ENCODE results near the gene PPIL6. TPM values are rescaled to one million over a fixed set of nuclear protein-coding genes. Genes with fewer than 3 reads are reported as not detected.

PPIL6 gene
- total RNA-seq, 1 donor from 2014 or later, result 2.2 TPM

DNA sequence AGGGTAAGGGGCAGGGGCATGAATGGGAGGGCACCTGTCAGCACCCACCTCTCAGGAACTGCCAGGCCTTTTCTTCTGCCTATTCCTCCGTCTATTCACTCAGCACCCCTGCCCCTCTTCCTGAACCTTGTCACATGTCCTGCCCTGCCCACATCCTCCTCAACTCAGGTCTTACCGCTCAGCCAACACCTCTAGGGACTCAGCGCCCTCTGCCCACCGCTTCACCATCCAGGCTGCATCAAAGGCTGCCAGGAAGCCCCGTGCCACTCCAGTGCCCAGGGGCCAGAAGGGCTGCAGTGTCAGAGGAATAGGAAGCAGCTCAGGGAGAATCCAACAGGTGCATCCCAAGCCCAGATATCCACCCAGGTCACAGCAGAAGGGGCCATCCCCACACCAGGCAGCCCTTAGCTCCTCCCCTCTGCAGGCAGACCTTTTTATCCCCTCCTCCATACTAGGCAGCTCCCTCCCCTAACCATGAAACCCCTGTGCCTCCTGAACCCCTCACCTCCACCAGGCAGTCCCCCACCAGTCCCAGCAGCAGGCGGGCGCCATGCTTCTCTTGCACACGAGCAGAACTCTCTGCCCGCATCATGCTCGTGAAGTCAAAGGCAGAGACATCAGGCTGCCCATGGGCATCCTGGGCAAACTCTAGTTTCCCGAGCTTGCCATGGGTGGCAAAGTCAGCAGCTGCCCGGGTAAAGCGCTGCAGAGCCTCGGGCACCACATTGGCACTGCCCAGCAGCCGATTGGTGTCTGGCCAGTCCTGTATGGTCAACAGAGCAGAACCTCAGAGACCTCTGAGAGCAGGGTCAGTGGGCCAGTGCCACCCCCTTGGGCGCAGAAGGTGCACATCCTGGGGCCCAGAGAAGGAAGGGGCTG, 9.6 kb upstream of the PPIL6 start:
- TF ChIP-seq CTCF (conservative IDR thresholded peaks at IDR 0.05), result no peak
- H3K4me3 Mint-ChIP-seq, result peak overlapping the region; percentile 15
- DNase-seq (ENCODE audit: low read depth, low spot score), result no peak
- peaks cover 12% of the 10 kb centered on the region for H3K4me1 Mint-ChIP-seq
- no peaks in the 10 kb centered on the region for H3K9me3 Mint-ChIP-seq
- H3K27me3 Mint-ChIP-seq (ENCODE audit: low read depth), result no peaks in the 10 kb centered on the region
- H3K36me3 Mint-ChIP-seq (ENCODE audit: low read depth), result peaks cover 5% of the 10 kb centered on the region
- no peak overlapping the region for H3K27ac Mint-ChIP-seq (ENCODE audit: unreplicated experiment)

GRCh38 chr6:109449064-109449794, 8.8 kb upstream of the PPIL6 start:
- H3K4me3 Mint-ChIP-seq, result peak overlapping the region; percentile 49
- no peaks in the 10 kb centered on the region for H3K9me3 Mint-ChIP-seq
- H3K4me1 Mint-ChIP-seq, result peaks cover 7% of the 10 kb centered on the region
- peaks cover 5% of the 10 kb centered on the region for H3K36me3 Mint-ChIP-seq (ENCODE audit: low read depth)
- H3K27ac Mint-ChIP-seq (ENCODE audit: unreplicated experiment), result no peak overlapping the region
- H3K27me3 Mint-ChIP-seq (ENCODE audit: low read depth), result no peaks in the 10 kb centered on the region
- no peak for DNase-seq (ENCODE audit: low read depth, low spot score)
- TF ChIP-seq CTCF (conservative IDR thresholded peaks at IDR 0.05), result no peak

DNA sequence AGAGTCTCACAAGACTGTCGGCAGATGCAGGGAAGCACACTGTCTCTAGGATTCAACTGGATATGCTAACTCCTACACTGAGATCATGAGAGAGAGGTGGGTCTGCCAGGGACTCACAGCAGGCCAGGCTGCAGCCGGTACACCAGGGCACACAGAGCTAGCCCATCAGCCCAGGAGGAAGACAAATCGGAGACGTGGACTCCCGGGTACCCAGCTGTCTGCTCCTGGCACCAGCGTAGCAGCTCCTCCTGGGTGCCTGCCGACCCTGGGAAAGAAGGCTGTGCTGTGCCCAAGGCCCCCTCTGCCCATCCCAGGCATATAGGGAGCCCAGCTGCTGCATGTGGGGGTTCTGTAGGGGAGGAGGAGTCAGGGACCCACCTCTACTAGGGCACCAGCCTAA, 8.2 kb upstream of the PPIL6 start:
- Mint-ChIP-seq H3K4me3 (peak overlapping the region; percentile 49), H3K36me3 (ENCODE audit: low read depth) (peaks cover 5% of the 10 kb centered on the region), H3K9me3 (no peaks in the 10 kb centered on the region), H3K27me3 (ENCODE audit: low read depth) (no peaks in the 10 kb centered on the region), H3K4me1 (peaks cover 3% of the 10 kb centered on the region), H3K27ac (ENCODE audit: unreplicated experiment) (peak overlapping the region; percentile 38)
- TF ChIP-seq CTCF (conservative IDR thresholded peaks at IDR 0.05), result no peak
- no peak for DNase-seq (ENCODE audit: low read depth, low spot score)

GRCh38 chr6:109447878-109448555, 7.6 kb upstream of the PPIL6 start:
- peak overlapping the region; percentile 71 for H3K27ac Mint-ChIP-seq (ENCODE audit: unreplicated experiment)
- no peak for TF ChIP-seq CTCF (conservative IDR thresholded peaks at IDR 0.05)
- no peaks in the 10 kb centered on the region for H3K27me3 Mint-ChIP-seq (ENCODE audit: low read depth)
- peaks cover 5% of the 10 kb centered on the region for H3K36me3 Mint-ChIP-seq (ENCODE audit: low read depth)
- no peak for DNase-seq (ENCODE audit: low read depth, low spot score)
- H3K9me3 Mint-ChIP-seq, result no peaks in the 10 kb centered on the region
- peaks cover 3% of the 10 kb centered on the region for H3K4me1 Mint-ChIP-seq
- H3K4me3 Mint-ChIP-seq, result no peak overlapping the region

DNA sequence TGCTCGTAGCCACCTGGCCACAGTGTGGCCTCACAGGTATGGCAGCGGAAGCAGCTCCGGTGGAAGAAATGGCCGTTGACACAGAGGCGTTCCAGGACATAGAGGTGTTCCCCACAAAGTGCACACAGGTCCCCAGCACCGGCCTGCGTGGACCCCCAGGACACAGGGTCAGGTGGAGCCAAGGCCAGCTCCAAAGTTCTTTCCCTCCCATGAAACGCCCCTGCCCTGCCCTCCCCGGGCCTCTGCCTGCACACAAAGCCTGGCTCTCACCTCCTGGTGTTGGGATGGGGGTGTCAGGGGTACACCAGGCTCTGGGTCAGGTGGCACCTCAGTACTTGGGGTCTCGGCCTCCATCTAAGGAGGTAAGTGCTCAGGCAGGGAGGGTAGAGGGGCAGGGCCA, 6.7 kb upstream of the PPIL6 start:
- no peak for DNase-seq (ENCODE audit: low read depth, low spot score)
- H3K36me3 Mint-ChIP-seq (ENCODE audit: low read depth), result peaks cover 5% of the 10 kb centered on the region
- peak overlapping the region; percentile 44 for H3K4me3 Mint-ChIP-seq

More for the DNA sequence above, 6.7 kb upstream of the PPIL6 start:
- no peak overlapping the region for H3K27ac Mint-ChIP-seq (ENCODE audit: unreplicated experiment)
- peaks cover 3% of the 10 kb centered on the region for H3K4me1 Mint-ChIP-seq
- H3K9me3 Mint-ChIP-seq, result no peaks in the 10 kb centered on the region
- no peaks in the 10 kb centered on the region for H3K27me3 Mint-ChIP-seq (ENCODE audit: low read depth)
- TF ChIP-seq CTCF (conservative IDR thresholded peaks at IDR 0.05), result no peak

Measured in neural crest cell (in vitro differentiated cells).